GM21723 (cell line): ENCODE results near the gene FBXL4.

Experiments used
- ATAC-seq: cut with Tn5 transposase; IDR thresholded peaks from one replicate; pipeline ENCODE4 v1.9.1; 2021; ENCODE audit warnings: mild to moderate bottlenecking, moderate library complexity; ENCODE audit not compliant: unreplicated experiment

The FBXL4 gene

DNA sequence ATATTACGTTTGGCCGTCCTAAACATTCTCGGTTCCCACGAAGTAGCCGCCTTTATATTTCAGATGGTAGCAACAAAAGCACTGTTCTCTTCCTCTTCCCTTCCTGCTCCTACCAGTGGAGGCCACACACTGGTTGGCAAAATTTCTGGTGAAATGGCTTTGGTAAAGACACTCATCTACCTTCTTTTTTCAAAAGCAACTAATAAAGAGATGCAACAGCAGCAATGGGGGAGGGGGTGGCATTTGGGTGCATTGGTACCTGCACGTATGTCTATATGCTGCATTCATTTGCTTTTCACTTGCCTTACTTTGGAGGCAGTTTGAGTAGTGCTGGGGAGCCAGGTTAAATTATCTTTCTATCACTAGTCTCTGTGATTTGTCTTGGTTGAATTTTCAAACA, 107.4 kb downstream of the FBXL4 start:
- no peak for ATAC-seq

DNA sequence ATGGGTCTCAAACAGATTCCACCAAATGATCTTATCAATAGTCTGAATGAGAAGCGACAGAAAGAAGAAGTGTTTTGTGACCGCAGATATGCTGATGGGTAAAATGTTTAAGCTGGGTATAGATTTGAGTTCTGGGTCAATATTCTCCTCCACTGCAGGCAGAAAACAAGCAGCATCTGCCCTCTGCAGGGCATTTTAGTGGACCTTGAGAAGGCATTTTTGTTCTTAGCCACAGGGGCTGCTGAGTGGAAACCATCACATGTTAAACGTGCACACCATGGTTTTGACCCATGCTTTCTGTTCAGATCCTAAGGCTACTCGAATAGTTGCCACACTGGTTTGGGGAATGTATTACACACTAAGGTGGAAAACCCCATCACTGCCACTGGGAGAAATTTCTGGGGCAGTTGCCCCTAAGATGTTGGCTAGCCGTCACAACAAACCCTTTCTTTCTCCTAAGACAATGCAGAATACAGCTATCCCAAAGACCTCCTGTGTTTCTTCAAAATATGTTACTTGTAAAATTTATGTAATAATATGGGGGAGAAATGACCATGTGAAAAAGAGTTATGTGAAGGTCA, 107.9 kb downstream of the FBXL4 start:
- ATAC-seq: no peak

DNA sequence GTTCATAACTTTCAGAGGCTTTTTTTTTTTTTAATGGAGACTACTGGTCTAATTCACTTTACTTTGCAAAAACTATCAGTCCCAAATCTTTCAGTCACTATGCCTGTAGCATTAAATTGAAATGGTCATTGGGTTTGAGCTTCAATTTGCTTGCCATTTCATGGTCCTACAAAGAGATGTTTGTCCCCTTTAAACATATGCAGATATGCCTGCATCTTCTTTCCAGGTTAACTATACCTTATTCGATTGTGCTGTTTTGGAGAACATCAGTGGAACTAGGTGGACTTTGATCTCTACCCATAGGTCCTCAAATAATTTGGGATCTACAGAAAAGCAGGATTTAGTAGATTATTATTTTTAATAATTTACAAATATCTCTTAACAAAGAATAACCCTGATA, 108.8 kb downstream of the FBXL4 start:
- no peak for ATAC-seq

DNA sequence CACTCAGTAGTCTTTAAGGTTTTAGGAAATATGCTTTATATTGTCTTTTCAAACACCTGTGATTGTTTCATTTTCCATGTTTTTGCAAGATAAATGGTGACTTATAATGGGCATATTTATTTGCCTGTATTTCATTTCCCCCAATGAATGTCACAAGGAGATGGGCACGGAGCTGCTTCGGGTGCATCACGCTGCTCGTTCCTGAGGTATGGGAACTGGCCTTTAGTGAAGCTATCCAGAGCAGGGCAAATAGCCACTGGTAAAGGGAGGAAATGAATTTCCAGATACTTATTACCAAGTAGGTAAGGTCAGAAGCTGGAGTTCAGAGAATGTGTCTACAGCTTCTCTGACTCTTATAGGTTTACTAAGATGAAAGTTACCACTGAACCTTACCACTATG, 109.7 kb downstream of the FBXL4 start:
- no peak for ATAC-seq

DNA sequence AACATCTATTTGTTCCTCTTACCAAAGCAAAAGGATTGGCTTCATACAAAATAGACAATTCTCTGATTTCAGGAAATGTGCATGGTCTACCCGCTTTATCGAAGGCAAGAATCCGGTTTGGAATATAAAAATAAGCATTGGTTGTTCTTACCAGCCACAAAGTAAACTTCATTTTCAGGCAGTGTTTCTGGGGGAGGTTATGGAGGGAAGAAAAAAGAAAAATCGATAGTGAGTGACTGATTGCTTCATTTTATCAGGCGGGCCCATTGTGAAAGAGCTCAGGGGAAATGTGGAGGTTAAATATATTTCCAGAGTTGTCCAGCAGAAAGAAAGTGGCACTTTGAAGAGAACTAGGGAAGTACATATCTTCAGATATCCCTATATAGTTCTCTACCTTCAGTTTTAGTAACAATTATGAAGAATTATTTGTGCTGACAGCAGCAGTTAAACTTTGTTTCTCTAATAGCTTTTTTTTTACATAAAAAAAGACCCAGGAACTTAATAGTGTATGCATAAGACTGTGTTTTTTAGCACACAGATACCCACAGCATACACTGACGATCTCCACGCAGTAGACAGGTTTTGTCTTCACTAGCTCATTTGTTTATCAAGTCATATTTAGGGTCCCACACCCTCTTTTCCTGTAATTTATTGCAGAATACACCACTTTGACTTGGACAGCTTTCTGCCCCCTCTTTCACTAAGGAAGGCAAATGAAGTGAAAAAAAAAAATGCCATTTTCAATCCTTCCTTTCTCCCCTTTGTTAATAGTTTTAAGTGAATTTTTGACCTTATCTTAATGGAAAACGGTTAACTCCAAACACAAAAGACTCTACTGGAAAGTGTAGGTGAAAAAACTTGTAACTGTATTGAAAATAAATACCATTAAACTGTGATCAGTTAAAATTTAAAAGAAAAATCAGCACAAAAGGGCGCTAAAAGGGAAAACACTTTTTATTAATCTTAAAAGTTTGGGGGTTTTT, 110.5 kb downstream of the FBXL4 start:
- no peak for ATAC-seq

DNA sequence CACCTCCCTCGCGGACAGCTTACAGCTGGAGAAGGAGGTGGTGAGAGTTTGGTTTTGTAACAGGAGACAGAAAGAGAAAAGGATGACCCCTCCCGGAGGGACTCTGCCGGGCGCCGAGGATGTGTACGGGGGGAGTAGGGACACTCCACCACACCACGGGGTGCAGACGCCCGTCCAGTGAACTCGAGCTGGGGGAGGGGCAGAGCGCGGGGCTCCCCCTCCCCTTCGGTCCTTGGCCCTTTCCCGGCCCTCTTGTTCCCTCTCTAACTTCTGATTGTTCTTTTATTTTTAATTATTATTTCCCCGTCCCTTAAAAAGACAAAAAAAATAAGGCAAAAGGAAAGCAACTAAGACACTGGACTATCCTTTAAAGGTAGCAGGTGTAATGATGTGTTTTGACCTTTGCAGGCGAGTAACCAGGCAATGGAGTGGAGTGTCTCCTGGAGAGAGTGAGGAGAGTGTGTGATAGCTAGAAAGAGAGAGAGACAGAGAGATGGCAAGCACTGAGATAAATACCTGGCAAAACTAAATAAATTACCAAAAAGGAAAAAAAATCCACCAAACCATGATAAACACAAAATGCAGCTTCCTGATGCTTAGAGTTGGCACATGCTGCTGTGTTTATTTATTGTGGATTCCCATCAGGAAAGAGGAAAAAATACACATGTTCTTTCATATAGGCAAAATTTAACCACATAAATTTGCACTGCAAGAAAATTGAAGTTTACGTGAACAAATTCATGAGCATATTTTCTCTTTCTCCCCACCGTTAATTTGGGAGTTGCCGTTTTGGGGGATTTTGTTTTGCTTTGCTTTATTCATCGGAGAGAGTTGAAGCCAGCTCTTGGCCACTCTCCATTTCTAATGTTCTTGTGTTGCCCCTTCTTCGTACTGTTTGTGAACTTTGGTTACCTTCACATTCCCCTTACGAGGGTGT, 111.5 kb downstream of the FBXL4 start:
- ATAC-seq: no peak

DNA sequence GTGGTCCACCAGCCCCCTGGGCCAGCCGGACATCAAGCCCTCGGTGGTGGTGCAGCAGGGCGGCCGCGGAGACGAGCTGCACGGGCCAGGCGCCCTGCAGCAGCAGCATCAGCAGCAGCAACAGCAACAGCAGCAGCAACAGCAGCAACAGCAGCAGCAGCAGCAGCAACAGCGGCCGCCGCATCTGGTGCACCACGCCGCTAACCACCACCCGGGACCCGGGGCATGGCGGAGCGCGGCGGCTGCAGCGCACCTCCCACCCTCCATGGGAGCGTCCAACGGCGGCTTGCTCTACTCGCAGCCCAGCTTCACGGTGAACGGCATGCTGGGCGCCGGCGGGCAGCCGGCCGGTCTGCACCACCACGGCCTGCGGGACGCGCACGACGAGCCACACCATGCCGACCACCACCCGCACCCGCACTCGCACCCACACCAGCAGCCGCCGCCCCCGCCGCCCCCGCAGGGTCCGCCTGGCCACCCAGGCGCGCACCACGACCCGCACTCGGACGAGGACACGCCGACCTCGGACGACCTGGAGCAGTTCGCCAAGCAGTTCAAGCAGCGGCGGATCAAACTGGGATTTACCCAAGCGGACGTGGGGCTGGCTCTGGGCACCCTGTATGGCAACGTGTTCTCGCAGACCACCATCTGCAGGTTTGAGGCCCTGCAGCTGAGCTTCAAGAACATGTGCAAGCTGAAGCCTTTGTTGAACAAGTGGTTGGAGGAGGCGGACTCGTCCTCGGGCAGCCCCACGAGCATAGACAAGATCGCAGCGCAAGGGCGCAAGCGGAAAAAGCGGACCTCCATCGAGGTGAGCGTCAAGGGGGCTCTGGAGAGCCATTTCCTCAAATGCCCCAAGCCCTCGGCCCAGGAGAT, 112.4 kb downstream of the FBXL4 start:
- no peak for ATAC-seq

DNA sequence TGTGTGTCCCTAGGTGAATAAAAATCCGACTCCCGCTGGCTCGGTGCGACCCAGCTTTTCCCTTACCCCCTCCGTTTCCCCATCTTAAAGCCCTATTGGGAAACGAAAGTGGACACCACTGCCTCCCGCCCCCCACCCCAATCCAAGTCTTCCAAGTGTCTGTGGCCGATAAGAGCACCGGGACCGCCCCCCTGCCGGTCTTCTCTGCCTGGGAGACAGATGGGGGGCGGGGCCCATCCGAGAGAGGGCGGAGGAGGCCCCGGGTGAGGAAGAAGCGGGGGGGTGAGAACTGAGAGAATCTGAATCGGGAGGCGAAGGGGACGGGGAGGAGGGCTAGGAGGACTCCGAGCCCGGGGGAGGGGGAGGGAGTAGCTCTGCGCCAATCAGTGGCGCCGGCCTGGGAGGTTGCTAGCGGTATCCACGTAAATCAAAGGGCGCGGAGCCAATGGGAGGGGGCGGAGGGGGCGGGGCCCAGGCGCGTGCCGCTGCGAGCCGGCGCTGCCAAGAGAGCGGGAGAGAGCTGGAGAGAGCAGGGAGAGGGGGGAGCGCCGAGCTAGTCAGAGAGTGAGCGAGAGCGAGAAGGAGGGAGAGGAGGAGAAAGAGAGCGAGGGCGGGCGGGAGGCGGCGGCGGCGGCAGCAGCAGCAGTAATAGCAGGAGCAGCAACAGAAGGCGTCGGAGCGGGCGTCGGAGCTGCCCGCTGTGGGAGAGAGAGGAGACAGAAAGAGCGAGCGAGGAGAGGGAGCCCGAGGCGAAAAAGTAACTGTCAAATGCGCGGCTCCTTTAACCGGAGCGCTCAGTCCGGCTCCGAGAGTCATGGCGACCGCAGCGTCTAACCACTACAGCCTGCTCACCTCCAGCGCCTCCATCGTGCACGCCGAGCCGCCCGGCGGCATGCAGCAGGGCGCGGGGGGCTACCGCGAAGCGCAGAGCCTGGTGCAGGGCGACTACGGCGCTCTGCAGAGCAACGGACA, 113.4 kb downstream of the FBXL4 start, which contains the start of gene POU3F2:
Gene POU3F2 (plus strand): TSS at position 515 of the 972 bp plus-strand sequence. CDS start 300 bp downstream, at position 815.
- peak; percentile 64 for ATAC-seq

DNA sequence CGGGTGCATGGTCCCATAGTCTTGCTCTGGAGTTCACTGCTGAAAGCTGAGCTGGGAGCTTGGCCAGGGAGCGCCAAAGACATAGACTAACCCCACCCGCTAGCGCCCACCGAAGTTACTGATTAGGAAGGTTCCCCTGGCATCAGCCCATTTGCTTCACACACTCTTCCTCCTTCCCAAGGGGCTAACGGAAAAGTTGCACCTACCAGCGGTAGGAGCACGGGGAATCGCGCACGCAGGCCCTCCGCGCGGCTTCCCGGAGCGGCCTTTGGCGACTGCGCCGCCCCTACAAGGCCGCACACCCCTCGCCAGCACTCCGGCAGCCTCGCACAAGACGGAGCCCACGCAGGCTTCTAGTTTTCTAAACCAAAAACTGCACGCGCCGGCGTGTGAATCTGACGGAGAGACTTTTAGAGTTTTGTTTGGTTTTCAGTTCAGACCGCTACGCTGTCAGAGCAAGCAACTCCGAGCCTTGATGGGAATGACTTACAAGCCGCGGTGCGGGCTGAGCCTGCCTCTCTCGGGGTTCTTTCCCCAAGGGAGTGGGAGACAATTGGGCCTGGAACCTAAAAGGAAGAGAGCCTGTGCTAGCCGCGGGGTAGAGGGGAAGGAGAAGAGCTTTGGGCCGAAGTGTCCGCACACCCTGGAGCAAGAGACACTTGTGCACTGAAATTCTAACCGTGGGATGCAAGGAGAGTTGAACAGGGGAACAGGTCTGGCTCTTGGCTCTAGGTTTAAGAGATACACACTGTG, 114.3 kb downstream of the FBXL4 start:
- ATAC-seq: peak; percentile 16

DNA sequence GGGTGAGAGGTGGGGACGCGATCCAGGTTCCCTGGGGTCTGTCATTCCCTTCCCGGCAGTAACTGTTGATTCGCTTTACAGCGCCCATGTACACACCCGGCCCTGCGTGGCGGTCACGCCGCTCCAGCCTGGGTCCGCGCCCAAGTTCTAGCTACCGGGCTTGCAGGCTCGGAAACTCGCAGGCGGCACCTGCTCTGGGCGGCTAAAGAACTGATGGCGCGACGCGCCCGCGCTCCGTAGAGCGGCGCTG, 114.8 kb downstream of the FBXL4 start:
- ATAC-seq: peak; percentile 33

DNA sequence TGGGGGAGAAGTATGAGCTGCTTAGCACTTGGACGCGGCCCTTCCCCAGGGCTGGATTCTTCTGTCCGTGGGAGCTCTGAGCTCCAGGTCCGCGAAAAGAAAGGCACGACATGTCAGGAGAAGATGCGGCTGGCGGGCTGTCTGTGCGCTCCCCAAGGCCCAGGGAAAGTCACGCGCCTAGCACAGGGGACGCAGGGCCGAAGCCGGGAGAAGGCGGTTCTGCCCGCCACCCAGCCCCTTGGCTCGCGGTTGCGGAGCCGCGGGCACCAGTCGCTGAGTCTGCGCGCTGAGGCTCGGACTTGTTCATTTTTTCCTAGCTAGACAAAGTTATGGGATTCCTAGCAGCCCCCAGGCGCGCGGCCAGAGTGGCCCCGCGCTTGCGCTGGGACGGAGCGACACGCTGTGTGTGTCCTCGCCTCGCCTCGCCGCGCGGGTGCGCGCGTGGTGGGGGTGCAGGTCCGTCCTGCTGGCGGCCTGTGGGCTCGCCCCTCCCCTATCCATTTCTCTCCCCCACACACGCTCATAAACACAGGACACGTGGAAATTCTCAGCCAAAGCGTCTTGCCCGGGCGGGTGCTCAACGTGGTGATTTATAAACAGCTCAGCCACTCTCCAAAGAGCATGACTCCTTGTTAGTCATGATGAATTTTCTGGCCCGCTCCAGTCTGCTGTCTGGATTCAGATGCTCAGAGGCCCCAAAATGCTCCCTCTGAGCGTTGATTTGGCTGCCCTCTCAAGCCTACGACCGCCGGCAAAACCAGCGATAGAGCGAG, 115.3 kb downstream of the FBXL4 start:
- no peak for ATAC-seq

DNA sequence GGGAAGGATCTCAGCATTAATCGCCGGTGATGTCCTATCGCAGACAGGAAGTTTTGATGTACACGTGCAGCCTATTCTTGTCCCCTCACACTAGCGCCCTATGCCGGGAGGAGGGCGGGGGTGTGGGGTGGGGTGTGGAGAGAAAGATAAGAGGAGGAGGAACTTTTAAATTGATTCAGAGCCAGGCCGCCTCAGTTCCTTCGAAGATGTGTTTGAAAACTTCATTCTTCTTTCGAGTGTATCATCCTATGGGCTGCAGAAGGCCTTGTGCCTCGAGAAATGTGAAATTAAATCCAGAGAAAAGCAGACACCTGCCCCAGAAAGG, 115.8 kb downstream of the FBXL4 start:
- ATAC-seq: no peak

DNA sequence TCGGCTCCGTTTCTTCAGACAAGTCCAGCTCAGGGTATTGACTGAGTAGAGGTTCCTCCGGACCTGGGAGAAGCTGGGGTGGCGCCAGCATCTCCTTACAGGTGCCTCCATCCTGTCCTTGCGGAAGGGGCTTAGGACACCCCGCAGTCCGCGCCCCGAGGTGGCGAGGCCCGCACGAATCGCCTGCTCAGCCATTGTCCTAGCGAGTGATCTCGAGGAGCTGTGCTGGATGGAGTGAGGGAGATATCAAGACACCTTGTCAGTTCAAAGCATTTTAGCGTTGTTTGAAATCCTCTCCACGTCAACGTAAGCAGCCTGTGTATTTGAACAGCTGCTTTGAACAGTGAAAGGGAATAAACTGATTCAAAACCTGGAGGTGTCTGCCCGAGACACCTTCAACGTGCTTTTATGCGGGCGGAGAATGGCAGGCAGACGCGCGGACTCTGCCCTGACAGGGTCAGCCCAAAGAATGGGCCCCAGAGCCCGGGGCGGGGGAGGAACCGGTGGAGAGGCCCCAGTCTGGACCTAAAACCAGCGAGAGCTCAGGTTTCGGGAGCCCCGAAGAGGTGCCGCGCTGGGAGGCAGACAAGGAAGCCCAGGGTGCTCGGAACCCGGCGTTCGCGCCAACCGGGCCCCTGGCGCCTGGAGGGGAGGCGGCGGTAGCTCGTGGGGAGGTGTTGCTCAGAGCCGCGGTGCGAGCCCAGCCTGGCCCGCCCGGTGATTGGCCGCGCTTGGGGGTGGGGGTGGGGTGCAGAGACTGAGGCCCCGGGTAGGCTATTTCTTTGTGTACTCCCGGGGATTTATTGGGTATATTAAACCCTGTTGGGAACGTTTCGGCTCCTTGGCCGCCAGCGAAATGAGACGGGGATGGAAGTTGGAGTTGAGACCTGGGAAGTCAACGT, 116.4 kb downstream of the FBXL4 start:
- ATAC-seq: no peak

DNA sequence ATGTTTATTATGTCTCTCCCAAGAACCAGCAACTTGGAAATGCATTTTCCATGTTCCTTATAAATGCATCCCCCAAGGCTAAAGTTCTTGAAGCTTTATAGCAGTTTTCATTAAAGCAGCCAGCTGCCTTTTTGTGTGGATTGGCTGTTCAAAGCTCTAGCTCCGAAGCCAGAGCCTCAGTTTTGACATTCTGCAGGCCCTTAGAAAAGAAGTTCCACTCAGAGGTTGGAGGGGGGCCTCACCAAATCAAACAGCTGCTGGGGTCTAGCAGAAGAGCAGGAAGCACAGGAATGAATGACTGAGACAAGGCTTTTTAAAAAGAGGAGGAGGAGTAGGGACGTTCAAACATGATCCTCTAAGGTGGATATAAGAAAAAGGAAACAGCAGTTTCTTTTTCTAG, 117.6 kb downstream of the FBXL4 start:
- ATAC-seq: no peak

DNA sequence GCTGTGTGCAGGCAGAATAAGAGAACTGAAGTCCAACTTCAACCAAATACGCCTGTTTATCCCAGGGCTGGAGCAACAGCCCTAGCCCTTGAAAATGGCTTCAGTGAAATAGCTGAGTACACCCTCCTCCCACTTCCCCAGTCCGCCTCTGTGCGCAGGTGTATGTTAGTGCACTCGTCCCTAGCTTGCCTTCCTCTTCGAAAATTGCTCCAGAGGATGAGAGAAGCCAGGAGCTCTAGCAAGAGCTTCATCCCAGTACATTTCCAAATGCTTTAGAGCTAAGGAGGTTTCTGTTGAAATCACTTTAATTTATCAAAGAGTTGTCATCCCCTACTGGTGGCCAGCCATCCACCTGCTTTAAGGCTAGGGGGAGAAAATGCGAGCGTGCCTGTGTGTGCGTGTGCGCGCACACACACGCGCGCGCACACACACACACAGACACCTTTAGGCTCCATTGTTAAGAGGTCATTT, 118.8 kb downstream of the FBXL4 start:
- no peak for ATAC-seq

DNA sequence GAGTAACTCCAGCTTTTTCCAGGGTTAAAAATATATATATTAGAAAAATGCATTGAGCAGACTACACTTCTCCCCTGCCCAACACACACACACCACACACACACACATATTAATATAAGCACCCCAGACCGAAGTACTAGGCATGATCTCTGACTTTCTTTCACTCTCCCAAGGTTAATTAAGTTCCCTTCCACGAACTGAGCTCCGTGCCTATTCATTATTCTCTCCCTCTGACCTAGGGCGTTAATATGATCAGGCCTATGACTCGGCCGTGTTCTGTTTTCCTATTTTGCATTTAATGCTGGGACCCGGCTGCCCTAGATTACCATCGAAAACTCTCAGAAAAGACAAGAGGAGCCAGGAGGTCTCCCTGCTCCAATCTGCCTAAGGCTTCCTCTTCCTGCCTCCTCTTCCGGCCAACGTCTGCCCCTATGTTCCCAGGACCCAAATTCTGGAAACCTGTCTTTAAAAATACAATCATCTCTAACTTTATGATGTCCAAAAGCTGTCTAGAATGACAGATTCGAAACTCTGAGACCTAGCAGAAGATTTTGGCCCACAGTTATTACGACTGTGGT, 119.4 kb downstream of the FBXL4 start:
- no peak for ATAC-seq
